ENCODE data around the gene TRAF3.
"Not testable (repeated sequence)": the region's sequence is repeated elsewhere in the genome, so short reads cannot be mapped to it uniquely, and the experiment has no call there.

Gene TRAF3

GRCh38 chr14:102866982-102867761 is 89.9 kb downstream of the TRAF3 start:
- no peak for DNase-seq (ENCODE audit: low read depth in 2 of 2)

- no peak for DNase-seq (ENCODE audit: low read depth in 2 of 2)
Measured at GRCh38 chr14:102867826-102868580, 90.8 kb downstream of the TRAF3 start.

GRCh38 chr14:102868956-102869547 is 91.8 kb downstream of the TRAF3 start:
- DNase-seq (ENCODE audit: low read depth in 2 of 2), result no peak

- DNase-seq (ENCODE audit: low read depth in 2 of 2), result no peak
Measured at GRCh38 chr14:102870246-102870645, 93.0 kb downstream of the TRAF3 start.

- no peak for DNase-seq (ENCODE audit: low read depth in 2 of 2)
Measured at GRCh38 chr14:102870994-102871831, 94.0 kb downstream of the TRAF3 start.

GRCh38 chr14:102872020-102872419 is 94.8 kb downstream of the TRAF3 start:
- no peak for DNase-seq (ENCODE audit: low read depth in 2 of 2)

- DNase-seq (ENCODE audit: low read depth in 2 of 2), result no peak
Measured at GRCh38 chr14:102873131-102873530, 95.9 kb downstream of the TRAF3 start.

- DNase-seq (ENCODE audit: low read depth in 2 of 2), result no peak
Measured at GRCh38 chr14:102873546-102874061, 96.4 kb downstream of the TRAF3 start.

- no peak for DNase-seq (ENCODE audit: low read depth in 2 of 2)
Measured at GRCh38 chr14:102875652-102876051, 98.4 kb downstream of the TRAF3 start.

GRCh38 chr14:102877511-102877910 is 100.3 kb downstream of the TRAF3 start:
- DNase-seq (ENCODE audit: low read depth in 2 of 2), result not testable (repeated sequence)

GRCh38 chr14:102878174-102878969 is 101.1 kb downstream of the TRAF3 start:
- DNase-seq (ENCODE audit: low read depth in 2 of 2), result no peak

GRCh38 chr14:102878970-102879460 is 101.8 kb downstream of the TRAF3 start:
- no peak for DNase-seq (ENCODE audit: low read depth in 2 of 2)

GRCh38 chr14:102882226-102882906 is 105.1 kb downstream of the TRAF3 start:
- DNase-seq (ENCODE audit: low read depth in 2 of 2), result no peak

- DNase-seq (ENCODE audit: low read depth in 2 of 2), result no peak
Measured at GRCh38 chr14:102883089-102883541, 105.9 kb downstream of the TRAF3 start.

GRCh38 chr14:102883554-102883953 is 106.3 kb downstream of the TRAF3 start:
- DNase-seq (ENCODE audit: low read depth in 2 of 2), result no peak

- no peak for DNase-seq (ENCODE audit: low read depth in 2 of 2)
Measured at GRCh38 chr14:102885737-102886447, 108.6 kb downstream of the TRAF3 start.

GRCh38 chr14:102888748-102889147 is 111.5 kb downstream of the TRAF3 start:
- no peak for DNase-seq (ENCODE audit: low read depth in 2 of 2)

- no peak for DNase-seq (ENCODE audit: low read depth in 2 of 2)
Measured at GRCh38 chr14:102889615-102890014, 112.4 kb downstream of the TRAF3 start.

GRCh38 chr14:102891111-102891510 is 113.9 kb downstream of the TRAF3 start:
- no peak for DNase-seq (ENCODE audit: low read depth in 2 of 2)

Measured in stimulated activated CD8-positive, alpha-beta memory T cell treated with anti-CD3 and anti-CD28 coated beads, Interleukin-2, amount 100 ng/mL, for 48 hours (primary cell).